GM12878 (cell line): ENCODE measurements around the gene MDK.

Experiments
- CBX5 ChIP-seq: sonication (generic); IDR thresholded peaks from 2 replicates; pipeline ENCODE4 v1.6.1; 2016; ENCODE audit warnings: low read depth, moderate library complexity, mild to moderate bottlenecking, inconsistent platforms
- CREB1 ChIP-seq: IDR thresholded peaks from 2 replicates; pipeline ENCODE4 v1.6.1; 2012; ENCODE audit warnings: low read depth, mild to moderate bottlenecking, inconsistent platforms
- HDAC2 ChIP-seq: fragments of 200-600 bp; sonication (generic); IDR thresholded peaks from 2 replicates; pipeline ENCODE4 v1.6.1; 2017
- MXI1 ChIP-seq: fragments of 150-350 bp; IDR thresholded peaks from 2 replicates; pipeline ENCODE4 v1.6.1; 2011; ENCODE audit warnings: low read depth, mild to moderate bottlenecking, inconsistent platforms, low read length, improper control_type of control experiment
- NKRF ChIP-seq: fragments of 450-650 bp; conservative IDR thresholded peaks from 2 replicates; pipeline ENCODE4 v1.6.1; 2017; ENCODE audit warnings: mild to moderate bottlenecking, moderate library complexity
- POLR2AphosphoS5 ChIP-seq: IDR thresholded peaks from 2 replicates; pipeline ENCODE4 v1.6.1; 2011; ENCODE audit warnings: mild to moderate bottlenecking, low read length, inconsistent platforms
- RCOR1 ChIP-seq: conservative IDR thresholded peaks from 2 replicates; pipeline ENCODE4 v1.6.1; 2012; ENCODE audit warnings: low read depth, low read length, improper control_type of control experiment
- SIX5 ChIP-seq: IDR thresholded peaks from 2 replicates; pipeline ENCODE4 v1.6.1; 2011; ENCODE audit warnings: mild to moderate bottlenecking, low read depth, low read length, moderate library complexity; ENCODE audit not compliant: severe bottlenecking
- SUPT20H ChIP-seq: IDR thresholded peaks from 2 replicates; pipeline ENCODE4 v1.6.1; 2011; ENCODE audit warnings: low read depth, mild to moderate bottlenecking, low read length, moderate library complexity, borderline replicate concordance; ENCODE audit not compliant: control insufficient read depth
- TARDBP ChIP-seq: IDR thresholded peaks from 2 replicates; pipeline ENCODE4 v1.6.1; 2016; ENCODE audit warnings: borderline replicate concordance
- TCF12 ChIP-seq: IDR thresholded peaks from 2 replicates; pipeline ENCODE4 v1.6.1; 2011; ENCODE audit warnings: low read depth, mild to moderate bottlenecking, low read length
- YY1 ChIP-seq: IDR thresholded peaks from 2 replicates; pipeline ENCODE4 v1.6.1; 2011; ENCODE audit warnings: low read depth, mild to moderate bottlenecking, low read length
- ZBTB33 ChIP-seq: fragments of 450-650 bp; IDR thresholded peaks from 2 replicates; pipeline ENCODE4 v1.6.1; 2017; ENCODE audit warnings: mild to moderate bottlenecking

- no peak for TF ChIP-seq RCOR1
- TF ChIP-seq CREB1: no peak
- TF ChIP-seq HDAC2: no peak
- TF ChIP-seq ZBTB33: no peak
- TF ChIP-seq SIX5: no peak
- TF ChIP-seq SUPT20H: no peak
- no peak for TF ChIP-seq MXI1
- TF ChIP-seq TARDBP: no peak
- no peak for TF ChIP-seq CBX5
- TF ChIP-seq YY1: no peak
- no peak for TF ChIP-seq TCF12
- TF ChIP-seq NKRF: no peak
- TF ChIP-seq POLR2AphosphoS5: no peak
Observed at GRCh38 chr11:46336563-46337180, 44.8 kb upstream of the MDK start.
